Skeletal muscle tissue (tissue), 4 donors: Measurements from ENCODE around the gene MCM9. TPM values are rescaled to one million over a fixed set of nuclear protein-coding genes. Genes with fewer than 3 reads are reported as not detected.

Experiments
- H3K27ac ChIP-seq: one replicate; pipeline ENCODE4 v1.7.0; 2013; ENCODE audit warnings: mild to moderate bottlenecking, low read depth, low read length, inconsistent platforms
- H3K27me3 ChIP-seq, 3 donors: one replicate each; pipeline ENCODE4 v1.7.0; 2013; ENCODE audit warnings: low read length in 3 of 3; ENCODE audit not compliant: control insufficient read depth in 3 of 3, insufficient read depth in 3 of 3
- H3K36me3 ChIP-seq, 3 donors: one replicate each; pipeline ENCODE4 v1.7.0; 2013; ENCODE audit warnings: low read length in 3 of 3; ENCODE audit not compliant: control insufficient read depth in 3 of 3, insufficient read depth in 3 of 3
- H3K4me1 ChIP-seq, 3 donors: one replicate each; pipeline ENCODE4 v1.7.0; 2013; ENCODE audit warnings: low read length in 3 of 3, mild to moderate bottlenecking in 3 of 3; ENCODE audit not compliant: control insufficient read depth in 3 of 3, insufficient read depth in 3 of 3
- H3K4me3 ChIP-seq, 3 donors: one replicate each; pipeline ENCODE4 v1.7.0; 2013; ENCODE audit warnings: low read length in 3 of 3
- H3K9ac ChIP-seq, 3 donors: one replicate each; pipeline ENCODE4 v1.7.0; 2013; ENCODE audit warnings: low read length in 3 of 3, mild to moderate bottlenecking in 3 of 3, moderate library complexity in 2 of 3, low read depth in 1 of 3
- H3K9me3 ChIP-seq, 3 donors: one replicate each; pipeline ENCODE4 v1.7.0; 2013; ENCODE audit warnings: low read length in 3 of 3; ENCODE audit not compliant: control insufficient read depth in 3 of 3
- total RNA-seq: library from RNA; depleted of rRNA; stranded (reverse); fragments of >200 nt; gene quantifications from one replicate; pipeline ENCODE4 v1.2.3, GENCODE V29; 2014
- donor health status: Osteomylitis.

Gene MCM9
- total RNA-seq, 1 donor from 2014 or later, result 13.6 TPM

GRCh38 chr6:118860363-118860762 is 74.6 kb downstream of the MCM9 start:
- no peak overlapping the region for H3K4me3 ChIP-seq
- H3K4me1 ChIP-seq, result peaks cover 15 to 38% (median 23%) of the 10 kb centered on the region in 3 donors
- no peaks in the 10 kb centered on the region for H3K27me3 ChIP-seq
- H3K27ac ChIP-seq, result no peak overlapping the region
- H3K36me3 ChIP-seq, result no peaks in the 10 kb centered on the region
- H3K9ac ChIP-seq, result no peak overlapping the region
- H3K9me3 ChIP-seq, result no peaks in the 10 kb centered on the region

GRCh38 chr6:118859517-118860064 is 75.4 kb downstream of the MCM9 start:
- no peaks in the 10 kb centered on the region for H3K9me3 ChIP-seq

GRCh38 chr6:118856301-118856700 is 78.7 kb downstream of the MCM9 start:
- Histone ChIP-seq H3K27ac (no peak overlapping the region), H3K4me1 (peaks cover 5 to 8% (median 6%) of the 10 kb centered on the region in 3 donors), H3K36me3 (no peaks in the 10 kb centered on the region), H3K27me3 (no peaks in the 10 kb centered on the region), H3K9ac (no peak overlapping the region), H3K4me3 (no peak overlapping the region), H3K9me3 (no peaks in the 10 kb centered on the region)

More at GRCh38 chr6:118859517-118860064, 75.4 kb downstream of the MCM9 start:
- H3K4me3 ChIP-seq, result no peak overlapping the region
- H3K4me1 ChIP-seq, result peaks cover 15 to 30% (median 17%) of the 10 kb centered on the region in 3 donors
- no peaks in the 10 kb centered on the region for H3K27me3 ChIP-seq
- H3K36me3 ChIP-seq, result no peaks in the 10 kb centered on the region
- H3K27ac ChIP-seq, result no peak overlapping the region
- H3K9ac ChIP-seq, result no peak overlapping the region

- Histone ChIP-seq H3K4me1 (no peaks in the 10 kb centered on the region), H3K27ac (no peak overlapping the region), H3K36me3 (no peaks in the 10 kb centered on the region), H3K9ac (no peak overlapping the region), H3K4me3 (no peak overlapping the region), H3K27me3 (no peaks in the 10 kb centered on the region), H3K9me3 (no peaks in the 10 kb centered on the region)
These were observed 81.6 kb downstream of the MCM9 start for GRCh38 chr6:118853408-118853807.

GRCh38 chr6:118844915-118845314 is 90.0 kb downstream of the MCM9 start:
- Histone ChIP-seq H3K4me1 (no peaks in the 10 kb centered on the region), H3K9ac (no peak overlapping the region), H3K36me3 (no peaks in the 10 kb centered on the region), H3K9me3 (no peaks in the 10 kb centered on the region), H3K4me3 (no peak overlapping the region), H3K27ac (no peak overlapping the region), H3K27me3 (no peaks in the 10 kb centered on the region)

GRCh38 chr6:118843685-118844390 is 91.1 kb downstream of the MCM9 start:
- Histone ChIP-seq H3K4me1 (no peaks in the 10 kb centered on the region), H3K4me3 (no peak overlapping the region), H3K9ac (no peak overlapping the region)

GRCh38 chr6:118830691-118831090 is 104.3 kb downstream of the MCM9 start:
- no peaks in the 10 kb centered on the region for H3K4me1 ChIP-seq
- no peak overlapping the region for H3K27ac ChIP-seq
- no peaks in the 10 kb centered on the region for H3K9me3 ChIP-seq

More at GRCh38 chr6:118843685-118844390, 91.1 kb downstream of the MCM9 start:
- H3K36me3 ChIP-seq, result no peaks in the 10 kb centered on the region
- no peaks in the 10 kb centered on the region for H3K27me3 ChIP-seq
- no peak overlapping the region for H3K27ac ChIP-seq
- H3K9me3 ChIP-seq, result no peaks in the 10 kb centered on the region

GRCh38 chr6:118829817-118830478 is 105.0 kb downstream of the MCM9 start:
- H3K36me3 ChIP-seq, result peaks cover 7 to 32% (median 21%) of the 10 kb centered on the region in 3 donors
- no peaks in the 10 kb centered on the region for H3K4me1 ChIP-seq
- H3K9ac ChIP-seq, result no peak overlapping the region
- no peak overlapping the region for H3K27ac ChIP-seq
- no peaks in the 10 kb centered on the region for H3K9me3 ChIP-seq
- no peaks in the 10 kb centered on the region for H3K27me3 ChIP-seq
- no peak overlapping the region for H3K4me3 ChIP-seq

More at GRCh38 chr6:118830691-118831090, 104.3 kb downstream of the MCM9 start:
- Histone ChIP-seq H3K27me3 (no peaks in the 10 kb centered on the region), H3K9ac (no peak overlapping the region), H3K36me3 (peaks cover 6 to 24% (median 16%) of the 10 kb centered on the region in 3 donors), H3K4me3 (no peak overlapping the region)

GRCh38 chr6:118826096-118826495 is 108.9 kb downstream of the MCM9 start:
- Histone ChIP-seq H3K9ac (no peak overlapping the region), H3K4me1 (no peaks in the 10 kb centered on the region), H3K36me3 (peaks cover 15 to 40% (median 33%) of the 10 kb centered on the region in 3 donors), H3K27me3 (no peaks in the 10 kb centered on the region), H3K9me3 (no peaks in the 10 kb centered on the region), H3K27ac (no peak overlapping the region), H3K4me3 (no peak overlapping the region)

GRCh38 chr6:118825661-118826060 is 109.3 kb downstream of the MCM9 start:
- H3K4me3 ChIP-seq, result no peak overlapping the region
- no peaks in the 10 kb centered on the region for H3K4me1 ChIP-seq
- no peak overlapping the region for H3K9ac ChIP-seq
- no peak overlapping the region for H3K27ac ChIP-seq
- no peaks in the 10 kb centered on the region for H3K9me3 ChIP-seq
- no peaks in the 10 kb centered on the region for H3K27me3 ChIP-seq
- peaks cover 15 to 40% (median 33%) of the 10 kb centered on the region in 3 donors for H3K36me3 ChIP-seq
